EL (cell line): ENCODE data around the gene CNN1.

ENCODE experiments used
- DNase-seq: peaks from one replicate; pipeline ENCODE4 v3.0.0-alpha.2; 2016

CNN1 gene

GRCh38 chr19:11538232-11539036, at the start of gene CNN1:
Gene CNN1, plus strand, starts transcription at chr19:11538851. Its CDS starts 77 bp downstream, at chr19:11538928.
- peak; percentile 91 for DNase-seq

- DNase-seq, result no peak
Observed at GRCh38 chr19:11489378-11489777, 49.3 kb upstream of the CNN1 start.

DNA sequence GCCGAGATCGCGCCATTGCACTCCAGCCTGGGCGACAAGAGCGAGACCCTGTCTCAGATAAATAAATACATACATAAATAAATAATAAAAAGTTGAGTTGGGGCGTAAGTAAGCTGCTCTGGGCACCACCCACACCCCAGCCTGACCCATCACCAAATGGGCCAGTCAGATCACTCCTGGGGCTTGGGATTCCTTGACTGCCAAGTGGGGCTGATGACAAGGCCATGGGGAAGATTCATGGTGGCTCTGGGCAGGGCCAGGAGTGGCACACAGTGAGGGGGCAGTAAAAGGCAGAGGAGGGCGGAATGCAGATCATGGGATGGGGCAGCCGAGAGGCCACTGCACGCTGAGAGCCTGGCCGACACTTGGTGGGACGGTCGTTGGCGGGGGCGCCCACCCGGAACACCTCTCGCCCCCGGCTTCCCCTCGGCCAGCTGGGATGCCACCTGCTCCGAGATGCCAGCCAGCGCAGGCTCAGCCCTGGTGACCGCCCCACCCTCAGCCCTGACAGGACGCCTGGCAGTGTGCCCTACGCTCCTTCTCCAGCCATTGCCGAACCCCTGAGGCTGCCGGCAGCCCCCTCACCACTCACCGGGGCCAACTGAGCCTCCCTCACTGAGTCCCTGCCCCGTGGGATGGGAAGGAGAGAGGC, 43.9 kb upstream of the CNN1 start:
- no peak for DNase-seq

DNA sequence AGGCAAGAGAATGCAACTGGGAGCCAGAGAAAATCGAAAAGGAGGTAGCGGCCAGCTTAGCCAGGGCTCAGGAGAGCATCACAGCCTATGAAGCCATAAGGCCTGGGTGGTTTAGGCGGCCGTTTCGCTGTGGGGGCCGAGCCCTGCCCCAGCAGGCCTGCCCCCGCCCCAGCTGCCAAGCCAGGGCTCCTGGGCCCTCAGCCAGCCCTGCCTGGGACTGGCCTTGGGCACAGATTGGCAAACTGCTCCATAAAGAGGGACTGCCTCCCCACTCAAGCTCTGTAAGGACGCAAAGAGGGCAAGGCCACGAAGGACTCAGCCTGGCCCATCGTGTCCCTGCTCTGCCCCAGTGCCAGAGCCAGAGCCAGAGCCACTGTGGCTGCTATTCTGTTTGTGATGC, 43.2 kb upstream of the CNN1 start:
- no peak for DNase-seq

GRCh38 chr19:11495885-11496284, 42.8 kb upstream of the CNN1 start:
- DNase-seq, result no peak

- DNase-seq, result peak; percentile 88
Observed at GRCh38 chr19:11496391-11497163, 42.1 kb upstream of the CNN1 start.

DNA sequence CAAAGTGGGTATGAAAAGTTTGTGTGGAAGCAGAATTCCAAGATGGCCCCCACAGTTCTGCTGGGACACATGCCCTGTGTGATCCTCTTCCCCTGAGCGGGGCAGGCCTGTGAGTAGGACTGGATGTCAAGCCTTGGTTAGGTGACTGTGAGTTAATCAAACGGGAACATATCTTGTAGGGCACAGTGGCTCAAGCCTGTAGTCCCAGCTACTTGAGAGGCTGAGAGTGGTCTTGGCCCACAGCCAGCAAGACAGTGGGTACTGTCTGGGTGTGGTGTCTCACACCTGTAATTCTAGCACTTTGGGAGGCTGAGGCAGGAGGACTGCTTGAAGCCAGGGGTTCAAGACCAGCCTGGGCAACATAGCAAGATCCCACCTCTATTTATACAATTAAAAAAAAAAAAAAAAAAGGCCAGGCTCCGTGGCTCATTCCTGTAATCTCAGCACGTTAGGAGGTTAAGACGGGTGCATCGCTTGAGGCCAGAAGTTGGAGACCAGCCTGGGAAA, 39.4 kb upstream of the CNN1 start:
- DNase-seq, result no peak

- no peak for DNase-seq
Observed at GRCh38 chr19:11499890-11500420, 38.7 kb upstream of the CNN1 start.

DNA sequence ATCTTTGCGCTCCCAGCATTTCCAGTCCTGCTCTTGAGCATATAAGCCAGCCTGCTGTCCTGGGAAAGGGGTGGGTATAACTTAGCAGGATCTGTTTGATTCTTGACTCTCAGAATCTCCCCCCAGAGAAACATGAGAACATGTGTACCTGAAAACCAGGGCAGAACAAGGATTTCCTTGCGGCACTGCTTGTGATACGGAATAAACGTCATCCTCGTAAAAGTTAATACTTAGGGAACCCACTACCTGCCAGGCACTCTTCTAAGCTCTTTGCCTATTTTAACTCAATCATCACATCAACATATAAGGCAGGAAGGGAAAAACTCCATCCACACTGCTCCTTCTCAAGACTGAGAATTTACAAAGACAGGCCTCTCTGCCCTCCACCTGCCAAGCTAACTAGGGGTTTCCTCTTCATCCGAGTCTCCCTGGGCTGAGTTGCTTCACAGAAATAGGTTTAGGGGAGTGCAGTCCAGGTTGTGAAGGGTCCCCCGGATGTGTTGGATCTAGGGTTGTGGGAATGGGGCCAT, 34.1 kb upstream of the CNN1 start:
- DNase-seq, result no peak

- DNase-seq, result peak; percentile 96
Observed at GRCh38 chr19:11505032-11505503, 33.6 kb upstream of the CNN1 start.

GRCh38 chr19:11505504-11506100, 33.0 kb upstream of the CNN1 start, which contains the start of gene ZNF653:
Gene ZNF653, minus strand, starts transcription at chr19:11505839. Its CDS starts 53 bp downstream, at chr19:11505786.
- peak; percentile 97 for DNase-seq

DNA sequence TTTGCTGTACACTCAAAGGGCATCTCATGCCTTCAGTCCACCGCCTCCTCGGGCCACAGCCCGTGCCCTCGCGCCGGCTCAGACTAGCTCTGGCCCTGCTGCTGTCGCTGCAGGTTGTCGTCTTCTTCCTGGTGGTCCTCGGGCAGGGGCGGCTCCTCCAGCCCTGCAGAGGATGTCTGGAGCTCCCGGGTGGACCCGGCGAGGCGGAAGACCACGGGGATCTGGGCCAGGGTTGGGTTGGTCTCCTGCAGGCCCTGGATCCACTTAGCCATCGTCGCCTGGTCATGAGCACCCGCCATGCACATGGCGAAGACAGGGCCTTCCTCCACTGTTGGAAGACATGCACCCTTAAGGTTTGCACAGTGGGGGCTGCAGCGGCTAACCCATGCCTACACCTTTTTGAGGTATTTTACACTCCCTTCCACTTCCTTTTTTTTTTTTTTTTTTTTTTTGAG, 32.5 kb upstream of the CNN1 start:
- no peak for DNase-seq

- no peak for DNase-seq
Observed at GRCh38 chr19:11506967-11507366, 31.7 kb upstream of the CNN1 start.

- no peak for DNase-seq
Observed at GRCh38 chr19:11507370-11508078, 31.1 kb upstream of the CNN1 start.

GRCh38 chr19:11510444-11510843, 28.2 kb upstream of the CNN1 start:
- no peak for DNase-seq

GRCh38 chr19:11513946-11514345, 24.7 kb upstream of the CNN1 start:
- DNase-seq, result no peak

DNA sequence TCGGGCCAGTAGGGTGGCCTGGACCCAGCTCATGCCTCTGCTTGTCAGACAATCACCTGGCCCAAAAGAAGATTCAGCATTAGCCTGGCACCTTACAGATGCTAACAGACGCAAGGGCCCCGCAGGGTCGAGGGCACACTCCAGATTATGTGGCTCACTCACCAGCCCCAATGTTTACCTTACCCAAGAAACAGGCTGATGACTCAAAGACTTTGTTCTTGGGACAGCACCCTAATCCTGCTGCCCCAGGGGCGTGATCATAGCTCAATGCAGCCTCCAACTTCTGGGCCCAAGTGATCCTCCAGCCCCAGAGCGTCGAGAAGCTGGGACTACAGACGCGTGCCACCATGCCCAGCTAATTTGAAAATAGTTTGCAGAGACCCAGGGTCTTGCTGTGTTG, 19.5 kb upstream of the CNN1 start:
- DNase-seq, result no peak

DNA sequence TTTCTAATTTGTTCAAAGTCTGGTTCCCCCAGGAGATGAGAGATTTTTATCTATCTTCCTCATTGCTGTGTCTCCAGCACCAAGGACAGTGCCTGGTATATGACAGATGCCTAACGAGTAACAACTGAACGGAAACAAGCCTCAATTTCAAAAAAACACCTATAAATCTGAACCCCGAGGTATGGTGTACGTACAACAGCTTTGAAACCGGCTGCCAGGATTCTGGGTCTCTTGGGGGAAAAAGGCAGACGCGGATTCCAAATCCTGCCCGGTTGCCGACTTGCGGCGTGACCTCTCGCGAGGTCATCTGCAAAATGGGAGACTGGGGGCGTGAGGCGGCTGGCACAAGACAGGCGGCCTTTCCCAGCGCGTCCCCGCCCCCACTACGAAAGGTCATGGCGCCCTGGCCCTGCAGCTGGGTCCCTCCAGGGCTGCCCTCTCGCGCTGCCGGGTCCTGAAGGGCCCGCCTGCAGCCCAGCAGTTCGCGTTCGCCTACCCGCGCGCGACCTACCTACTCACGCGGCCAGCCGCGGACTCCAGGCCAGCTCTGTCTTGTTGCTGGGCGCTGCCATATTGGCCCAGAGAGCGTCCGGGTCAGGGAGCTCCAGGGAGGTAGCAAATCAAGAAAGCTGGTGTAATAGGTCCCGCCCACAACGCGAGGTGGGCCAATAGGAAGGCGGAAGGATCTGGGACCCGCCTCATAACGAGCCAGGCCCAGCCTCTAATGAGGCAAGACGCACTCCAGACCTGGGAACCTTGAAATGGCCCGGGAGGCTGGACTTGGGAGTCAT, 9.9 kb upstream of the CNN1 start, which contains the start of gene ECSIT:
TSS of gene ECSIT (minus strand) at position 584 of the 791 bp plus-strand sequence. CDS start 9,964 bp downstream, outside the sequence.
- DNase-seq, result peak; percentile 100

GRCh38 chr19:11530432-11530831, 8.2 kb upstream of the CNN1 start:
- peak; percentile 68 for DNase-seq

DNA sequence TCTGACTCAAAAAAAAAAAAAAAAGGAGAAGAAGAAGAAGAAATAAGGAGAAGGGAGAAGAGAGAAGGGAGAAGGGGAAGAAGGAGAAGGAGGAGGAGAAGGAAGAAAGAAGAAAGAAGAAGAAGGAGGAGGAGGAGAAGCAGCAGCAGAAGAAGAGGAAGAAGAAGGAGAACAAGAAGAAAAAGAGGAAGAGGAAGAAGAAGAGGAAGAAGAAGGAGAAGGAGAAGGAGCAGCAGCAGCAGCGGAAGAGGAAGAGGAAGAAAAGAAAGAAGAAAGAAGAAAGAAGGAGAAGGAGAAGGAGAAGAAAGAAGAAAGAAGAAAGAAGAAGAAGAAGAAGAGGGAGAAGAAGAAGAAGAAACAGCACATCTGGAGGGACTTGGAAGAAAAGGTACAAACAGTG, 4.1 kb upstream of the CNN1 start:
- DNase-seq, result no peak
